ENCODE measurements around the gene IFNL1.

- TF ChIP-seq CTCF (IDR thresholded peaks at IDR 0.05; ENCODE audit: poor library complexity, severe bottlenecking) = no peak
- TF ChIP-seq SMC3 (conservative IDR thresholded peaks at IDR 0.05; ENCODE audit: poor library complexity) = no peak
- TF ChIP-seq EP300 (conservative IDR thresholded peaks at IDR 0.05; ENCODE audit: poor library complexity, severe bottlenecking) = no peak
- no peak for TF ChIP-seq REST (IDR thresholded peaks at IDR 0.05; ENCODE audit: borderline replicate concordance)
- no peak for TF ChIP-seq EZH2 (IDR thresholded peaks at IDR 0.05; ENCODE audit: borderline replicate concordance, insufficient read depth, low read length, poor library complexity, severe bottlenecking)
- no peak for TF ChIP-seq POLR2AphosphoS5 (IDR thresholded peaks at IDR 0.05)
- no peak for TF ChIP-seq RAD21 (conservative IDR thresholded peaks at IDR 0.05)
- TF ChIP-seq TAF1 (IDR thresholded peaks at IDR 0.05; ENCODE audit: low read depth) = no peak
Measured at GRCh38 chr19:39318690-39319089, 22.5 kb downstream of the IFNL1 start.
